T-helper 1 cell (primary cell): ENCODE results near the gene SHH.
"Not testable (repeated sequence)": the region's sequence is repeated elsewhere in the genome, so short reads cannot be mapped to it uniquely, and the experiment has no call there.

Source experiments
- DNase-seq, 5 donors: peaks; one replicate each; pipeline ENCODE4 v3.0.0-alpha.2; 2012 to 2020

SHH gene

GRCh38 chr7:155842496-155843265 lies 30.4 kb upstream of the SHH start:
- DNase-seq = no peak

DNA sequence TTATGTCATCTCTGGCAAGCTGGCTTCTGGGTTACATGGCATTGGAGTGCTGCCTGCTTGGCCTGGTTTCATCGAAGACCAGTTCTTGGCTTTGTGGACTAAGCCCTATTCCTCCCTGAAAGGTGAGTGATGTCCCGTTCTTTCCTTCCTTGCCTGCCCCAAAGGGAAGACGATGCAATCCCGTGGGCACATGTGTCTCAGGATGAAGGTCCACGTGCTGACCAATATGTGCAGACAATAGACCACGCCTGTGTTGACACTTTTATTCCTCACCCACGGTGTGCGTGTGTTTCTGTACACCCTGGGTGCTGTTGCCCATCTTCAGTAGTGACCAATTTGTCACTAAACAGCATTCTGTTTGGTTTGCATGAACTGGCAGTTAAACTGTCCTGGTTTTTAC lies 28.6 kb upstream of the SHH start:
- DNase-seq = no peak

GRCh38 chr7:155840262-155840885 lies 28.1 kb upstream of the SHH start:
- DNase-seq = no peak

- no peak for DNase-seq
These were observed 27.2 kb upstream of the SHH start for GRCh38 chr7:155839461-155839860.

GRCh38 chr7:155838312-155838711 lies 26.0 kb upstream of the SHH start:
- DNase-seq = not testable (repeated sequence)

DNA sequence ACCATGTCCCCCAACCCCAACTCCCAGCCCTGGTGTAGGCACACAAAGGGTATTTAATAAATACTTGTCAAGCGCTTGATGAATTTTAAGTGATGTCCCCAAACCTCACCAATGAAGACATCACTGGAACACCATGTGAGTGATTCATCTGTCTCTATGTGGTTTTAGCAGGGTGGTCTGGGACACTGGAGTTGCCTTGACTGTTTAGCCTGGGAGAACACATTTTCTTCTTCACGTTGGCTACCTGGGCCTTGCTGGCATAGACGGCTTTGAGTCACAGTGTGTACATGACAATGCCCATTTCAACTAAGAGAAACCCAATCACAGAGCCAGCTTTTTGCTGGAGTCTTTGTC lies 24.8 kb upstream of the SHH start:
- no peak for DNase-seq

DNA sequence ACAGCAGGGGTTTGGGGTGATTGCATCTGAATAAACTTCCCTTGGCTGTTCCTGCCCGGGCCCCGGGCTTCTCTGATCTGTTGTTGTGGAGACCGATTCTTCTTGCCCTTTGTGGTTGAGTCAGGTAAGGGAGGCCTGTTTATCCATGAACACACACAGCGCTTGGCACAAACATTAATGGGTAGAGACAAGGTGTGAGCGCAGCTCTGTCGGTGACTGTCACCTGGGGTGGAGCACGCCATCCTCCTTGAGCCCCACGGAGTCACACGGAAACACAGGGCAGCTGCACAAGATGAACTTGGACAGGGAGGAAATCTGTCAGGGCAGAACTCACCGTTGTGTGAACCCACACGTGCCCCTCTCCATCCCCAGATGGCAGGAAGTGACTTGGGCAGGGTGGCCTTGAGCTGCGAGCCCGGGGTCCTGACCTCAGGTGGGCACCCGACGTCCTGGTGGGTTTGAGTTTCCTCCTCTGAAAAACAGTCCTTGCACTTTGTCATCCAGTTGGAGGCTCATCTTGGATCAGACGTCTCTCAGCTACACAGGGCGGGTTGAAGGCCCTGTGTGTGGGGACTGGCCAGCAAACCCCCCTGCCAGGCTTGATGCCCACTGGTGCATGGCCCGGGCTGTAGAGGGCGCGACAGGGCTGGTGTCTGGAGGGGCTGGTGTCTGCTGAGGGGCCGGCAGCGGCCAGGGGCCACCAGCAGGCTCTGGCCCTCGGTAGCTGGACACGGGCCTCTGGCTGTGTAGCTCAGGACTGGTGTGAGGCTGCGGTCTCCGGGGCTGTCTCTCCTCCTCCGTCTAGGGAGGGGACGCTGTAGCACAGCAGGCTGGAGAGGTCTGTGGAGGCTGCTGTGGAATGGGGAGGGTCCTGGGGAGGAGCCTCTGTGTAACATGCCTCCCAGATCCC lies 24.2 kb upstream of the SHH start:
- DNase-seq = no peak

GRCh38 chr7:155835446-155836215 lies 23.4 kb upstream of the SHH start:
- DNase-seq = no peak

DNA sequence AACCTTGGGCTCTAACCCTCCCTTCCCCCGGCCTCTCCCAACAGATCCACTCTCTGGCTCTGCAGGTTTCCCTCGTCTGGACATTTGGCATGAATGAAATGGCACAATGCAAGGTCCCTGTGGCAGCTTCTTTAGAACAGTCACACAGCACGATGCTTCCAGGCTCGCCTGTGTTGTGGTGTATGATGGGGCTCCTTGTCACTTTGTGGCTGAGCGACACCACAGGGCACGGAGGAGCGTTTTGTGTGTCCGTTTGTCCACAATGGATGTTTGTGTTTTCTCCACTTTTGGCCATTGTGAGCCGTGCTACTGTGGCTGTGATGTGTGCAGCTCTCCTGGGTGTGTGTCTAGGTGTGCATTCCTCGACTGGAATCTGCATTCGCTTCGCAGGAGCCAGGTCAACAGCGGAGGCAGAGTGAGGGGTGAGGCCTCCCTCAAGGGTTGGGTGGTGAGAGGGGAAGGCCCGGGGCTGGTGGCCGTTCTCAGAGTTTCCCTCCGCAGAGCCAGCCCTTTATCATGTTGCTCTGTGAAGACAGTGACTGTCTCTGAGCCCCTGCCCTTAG lies 22.3 kb upstream of the SHH start:
- no peak for DNase-seq

GRCh38 chr7:155833651-155834050 lies 21.4 kb upstream of the SHH start:
- DNase-seq = no peak

GRCh38 chr7:155832581-155832981 lies 20.3 kb upstream of the SHH start:
- DNase-seq = no peak

- DNase-seq = no peak
These were observed 19.7 kb upstream of the SHH start for GRCh38 chr7:155831807-155832524.

DNA sequence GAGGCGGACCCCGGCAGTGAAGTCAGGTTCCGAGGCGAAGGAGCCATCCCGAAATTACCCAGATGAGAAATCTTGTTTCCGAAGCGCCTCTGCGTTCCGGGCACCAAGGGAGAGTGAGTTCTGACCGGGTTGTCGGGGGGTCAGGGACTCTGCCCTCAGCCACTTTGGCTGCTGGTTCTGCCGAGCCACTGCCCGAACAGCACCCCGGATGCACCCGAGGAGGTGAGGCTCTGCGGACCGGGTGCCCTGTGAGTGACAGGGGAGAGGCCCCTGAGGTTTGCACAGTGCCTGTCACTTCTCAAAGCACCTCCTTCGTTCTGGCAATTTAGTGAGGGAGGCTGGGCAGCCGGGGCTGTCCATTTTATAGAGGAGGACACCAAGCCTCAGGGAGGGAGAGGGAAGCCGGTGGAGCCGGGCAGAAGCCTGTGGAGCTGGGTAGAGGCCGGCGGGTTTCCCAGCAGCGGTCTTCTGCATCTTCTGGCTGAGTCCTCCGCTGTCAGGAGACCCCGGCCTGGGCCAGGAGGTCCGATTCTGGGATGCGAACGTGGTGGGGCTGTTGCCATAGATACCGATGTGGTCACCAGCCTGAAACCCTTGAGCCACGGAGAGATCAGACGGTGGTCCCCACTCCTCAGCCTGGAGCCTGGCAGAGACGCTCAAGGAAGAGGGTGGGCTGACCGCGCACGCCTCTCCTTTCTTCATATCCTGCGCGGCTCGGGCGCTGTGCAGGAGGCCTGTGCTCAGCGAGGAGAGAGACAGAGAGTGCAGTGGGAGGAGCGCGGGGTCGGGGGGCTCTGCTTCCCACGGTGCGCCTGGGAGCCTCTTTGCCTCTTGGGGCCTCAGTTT lies 18.9 kb upstream of the SHH start:
- DNase-seq = no peak

- no peak for DNase-seq
These were observed 17.7 kb upstream of the SHH start for GRCh38 chr7:155829796-155830470.

- no peak for DNase-seq
These were observed 13.1 kb upstream of the SHH start for GRCh38 chr7:155825336-155825735.

DNA sequence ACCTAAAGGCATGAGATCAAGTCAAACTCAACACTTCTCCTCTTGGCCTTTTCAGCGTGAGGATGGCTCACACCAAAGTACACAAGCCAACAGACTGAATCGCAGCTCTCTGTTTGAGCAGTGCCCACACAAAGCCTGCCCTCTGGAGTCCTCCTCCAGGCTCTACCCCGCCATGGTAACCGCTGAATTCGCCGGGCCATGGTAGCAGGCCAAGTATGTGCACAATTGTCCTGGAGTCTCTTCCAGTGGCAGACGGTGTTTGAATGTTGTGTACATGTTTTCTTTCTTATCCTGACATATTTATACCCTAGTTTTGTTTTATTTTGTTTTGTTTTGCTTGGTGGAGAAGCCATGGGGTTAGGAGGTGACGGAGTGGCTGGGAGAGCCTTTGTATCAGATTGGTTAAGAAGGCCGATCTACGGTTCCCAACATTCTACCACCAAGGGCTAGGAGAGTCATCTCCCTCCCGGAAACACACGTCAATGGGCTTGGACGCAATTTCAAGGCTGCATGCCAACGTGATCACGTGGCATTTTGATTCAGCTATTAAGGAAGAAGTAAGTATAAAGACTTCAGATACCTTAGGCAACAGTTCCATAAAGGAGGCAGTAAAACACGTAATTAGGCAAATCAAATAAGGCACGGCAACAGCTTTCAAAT lies 12.1 kb upstream of the SHH start:
- no peak for DNase-seq

GRCh38 chr7:155821851-155822250 lies 9.6 kb upstream of the SHH start:
- DNase-seq = no peak

DNA sequence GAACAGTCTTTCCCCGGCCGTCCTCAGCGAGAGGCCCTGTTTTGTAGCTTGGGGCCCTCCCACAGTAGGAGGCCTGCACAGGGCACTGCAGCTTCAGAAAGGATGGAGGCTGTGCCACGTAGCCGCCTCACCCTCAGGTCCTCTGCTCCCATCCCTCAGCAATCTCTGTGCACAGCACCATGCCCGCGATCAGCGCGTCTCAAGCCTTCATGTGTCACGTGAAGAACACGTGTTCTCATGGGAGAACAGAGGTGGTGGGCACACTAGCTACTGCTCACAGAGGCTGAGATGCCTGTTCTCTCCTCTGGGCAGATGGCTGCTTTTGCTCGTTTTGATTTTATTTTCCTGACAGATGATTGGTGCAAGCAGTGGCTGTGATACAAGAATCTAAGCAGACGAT lies 8.5 kb upstream of the SHH start:
- DNase-seq = no peak

DNA sequence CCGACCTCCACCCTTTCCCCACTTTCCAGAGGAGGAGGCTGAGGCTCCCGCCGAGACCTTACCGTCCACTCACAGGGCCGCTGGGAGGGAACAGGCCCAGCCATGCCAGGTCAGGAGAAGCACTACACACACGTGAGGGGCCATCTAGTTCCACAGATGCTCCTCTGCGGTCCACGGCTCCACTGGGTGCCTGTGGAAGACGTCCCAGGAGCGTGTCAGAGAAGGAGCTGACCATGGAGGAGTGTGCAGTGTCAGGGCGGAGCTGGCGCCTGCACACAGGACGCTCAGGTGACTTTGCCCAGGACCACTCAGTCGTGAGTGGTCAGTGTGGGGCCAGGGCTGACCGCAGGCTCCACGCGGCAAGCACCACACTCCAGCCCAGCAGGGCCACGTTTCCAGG lies 8.0 kb upstream of the SHH start:
- no peak for DNase-seq

- DNase-seq = no peak
These were observed 6.9 kb upstream of the SHH start for GRCh38 chr7:155819186-155819585.
